ENCODE data around the gene RPL5.
A peak's percentile ranks its signal among the peaks of the same experiment; 100 is the strongest.
"Not testable (repeated sequence)": the region's sequence is repeated elsewhere in the genome, so short reads cannot be mapped to it uniquely, and the experiment has no call there.

The RPL5 gene

GRCh38 chr1:92831762-92832536 lies at the start of gene RPL5:
Gene RPL5 (plus strand): TSS chr1:92832040. CDS start chr1:92832115, 75 bp downstream.
- DNase-seq = peak; percentile 69

GRCh38 chr1:92783550-92783949 lies 48.3 kb upstream of the RPL5 start:
- not testable (repeated sequence) for DNase-seq

DNA sequence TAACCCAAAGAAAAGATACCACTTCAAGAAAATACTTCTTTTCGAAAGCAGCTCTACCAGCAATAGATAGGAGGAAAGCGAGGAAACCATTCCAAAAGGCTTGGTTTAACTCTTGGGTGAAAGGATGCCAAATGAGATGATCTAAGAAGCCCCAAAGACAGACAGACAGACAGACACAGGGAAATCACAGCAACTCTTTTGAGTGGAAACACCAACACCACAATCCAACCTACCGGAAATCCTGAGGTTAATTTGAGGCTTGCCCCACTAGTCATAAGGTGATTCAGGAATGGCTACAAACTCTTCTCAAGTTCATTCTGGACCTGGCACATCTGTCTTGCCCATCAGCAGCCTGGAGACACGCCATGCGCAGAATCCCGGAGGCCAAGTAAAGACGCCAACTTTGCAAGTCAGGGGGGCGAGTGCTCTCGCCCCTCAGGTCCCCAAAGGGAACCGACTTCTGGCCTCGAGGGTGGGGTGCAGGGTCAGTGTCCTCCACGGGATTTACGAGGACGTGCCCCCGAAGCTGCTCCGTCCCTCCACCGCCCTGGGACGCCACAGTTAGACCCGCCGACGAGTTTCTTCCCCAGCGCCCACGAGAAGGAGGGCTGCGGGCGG lies 47.7 kb upstream of the RPL5 start:
- no peak for DNase-seq

GRCh38 chr1:92784639-92785500 lies 47.0 kb upstream of the RPL5 start, which contains the start of gene EVI5:
Gene EVI5 (minus strand): TSS chr1:92785108. CDS start chr1:92736546, 48,562 bp downstream.
- DNase-seq = peak; percentile 90

GRCh38 chr1:92786111-92786901 lies 45.5 kb upstream of the RPL5 start:
- DNase-seq = no peak

DNA sequence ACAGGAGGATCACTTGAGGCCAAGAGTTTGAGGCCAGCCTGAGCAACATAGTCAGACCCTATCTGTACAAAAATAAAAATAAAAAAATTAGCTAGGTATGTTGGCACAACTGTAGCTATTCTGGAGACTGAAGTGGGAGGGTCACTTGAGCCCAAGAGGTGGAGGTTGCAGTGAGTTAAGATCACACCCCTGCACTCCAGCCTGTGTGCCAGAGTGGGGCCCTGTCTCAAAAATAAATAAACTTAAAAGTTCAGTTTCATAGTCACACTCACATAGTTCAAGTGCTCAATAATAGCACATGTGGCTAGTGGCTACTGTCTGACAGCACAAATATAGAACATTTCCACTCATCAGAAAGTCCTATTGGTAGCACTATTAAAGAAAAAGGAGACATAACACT lies 41.8 kb upstream of the RPL5 start:
- no peak for DNase-seq

DNA sequence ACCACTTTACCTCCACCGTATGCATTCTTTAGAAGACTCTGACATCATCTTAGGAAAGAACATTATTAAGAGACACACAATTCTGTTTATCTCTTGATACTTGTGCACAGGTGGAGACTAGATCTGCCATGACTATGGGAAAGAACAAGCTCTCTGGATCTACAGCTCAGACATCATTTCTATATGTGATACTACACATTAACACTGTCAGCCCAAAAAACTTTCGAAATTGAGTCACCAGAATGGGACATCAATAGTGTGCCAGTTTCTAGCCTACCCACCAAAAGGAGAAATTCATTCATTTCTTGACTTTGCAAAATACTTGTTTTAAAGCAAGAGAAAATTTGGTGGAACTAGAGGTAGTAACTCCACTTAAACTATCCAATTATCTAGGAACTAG lies 41.0 kb upstream of the RPL5 start:
- no peak for DNase-seq

- peak; percentile 34 for DNase-seq
Measured at GRCh38 chr1:92791487-92792066, 40.3 kb upstream of the RPL5 start.

DNA sequence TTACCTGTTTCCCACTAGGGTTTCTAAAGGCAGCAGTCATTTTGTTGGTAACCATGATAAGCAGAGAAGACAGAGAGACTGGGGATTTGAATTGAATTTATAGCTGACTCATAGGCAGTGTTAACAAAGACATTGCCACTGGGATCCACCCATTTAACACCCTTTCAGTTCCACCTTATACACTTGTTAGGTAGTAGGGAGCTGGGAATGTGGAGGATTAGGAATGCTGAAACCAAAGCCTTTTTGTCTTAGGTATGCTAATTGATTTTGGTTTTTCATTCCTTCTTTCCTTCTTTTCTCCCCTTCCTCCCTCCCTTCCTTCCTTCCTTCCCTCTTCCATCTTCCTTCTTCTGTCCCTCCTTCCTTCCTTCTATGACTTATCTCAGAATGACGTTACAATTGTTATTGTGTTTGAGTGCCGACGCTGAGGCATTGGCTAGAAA lies 39.5 kb upstream of the RPL5 start:
- DNase-seq = no peak

- no peak for DNase-seq
Measured at GRCh38 chr1:92795166-92795565, 36.7 kb upstream of the RPL5 start.

- DNase-seq = no peak
Measured at GRCh38 chr1:92797297-92797696, 34.5 kb upstream of the RPL5 start.

GRCh38 chr1:92797961-92798360 lies 33.9 kb upstream of the RPL5 start:
- DNase-seq = no peak

- no peak for DNase-seq
Measured at GRCh38 chr1:92803140-92803887, 28.5 kb upstream of the RPL5 start.

DNA sequence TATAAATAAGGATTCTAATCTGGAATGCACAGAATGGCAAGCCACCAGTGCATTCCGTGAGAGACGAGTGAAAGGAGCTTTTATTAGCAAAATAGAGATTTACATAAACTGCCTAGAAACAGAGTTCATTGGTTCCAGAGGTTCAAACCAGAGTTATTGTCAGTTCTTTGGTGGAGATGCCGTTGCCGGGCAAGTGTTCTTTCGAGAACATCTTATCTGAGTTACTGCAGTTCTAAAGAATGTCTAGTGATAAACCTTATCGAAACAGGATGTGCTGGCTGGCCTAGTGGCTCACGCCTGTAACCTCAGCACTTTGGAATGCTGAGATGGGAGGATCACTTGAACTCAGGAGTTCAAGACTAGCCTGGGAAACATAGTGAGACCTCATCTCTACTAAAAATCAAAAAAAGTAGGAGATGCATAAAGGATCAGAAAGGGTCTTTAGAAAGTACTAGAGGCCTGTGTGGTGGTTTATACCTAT lies 27.1 kb upstream of the RPL5 start:
- no peak for DNase-seq

DNA sequence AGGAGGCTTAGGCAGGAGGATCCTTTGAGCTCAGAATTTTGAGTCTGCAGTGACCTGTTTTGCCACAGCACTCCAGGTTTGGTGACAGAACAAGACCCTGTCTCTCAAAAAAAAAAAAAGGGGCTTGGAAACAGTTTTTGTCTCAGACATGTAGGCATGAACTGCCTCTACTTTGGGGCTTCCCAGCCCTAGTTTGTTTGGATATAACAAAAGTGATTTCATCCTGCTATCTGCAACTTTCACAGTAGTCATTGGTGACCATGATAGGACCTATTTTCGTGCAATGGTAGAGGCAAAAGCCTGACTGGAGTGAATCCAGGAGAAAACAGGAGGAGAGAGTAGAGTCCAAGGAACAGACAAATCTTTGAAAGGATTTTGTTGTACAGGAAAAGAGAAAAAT lies 26.6 kb upstream of the RPL5 start:
- no peak for DNase-seq

DNA sequence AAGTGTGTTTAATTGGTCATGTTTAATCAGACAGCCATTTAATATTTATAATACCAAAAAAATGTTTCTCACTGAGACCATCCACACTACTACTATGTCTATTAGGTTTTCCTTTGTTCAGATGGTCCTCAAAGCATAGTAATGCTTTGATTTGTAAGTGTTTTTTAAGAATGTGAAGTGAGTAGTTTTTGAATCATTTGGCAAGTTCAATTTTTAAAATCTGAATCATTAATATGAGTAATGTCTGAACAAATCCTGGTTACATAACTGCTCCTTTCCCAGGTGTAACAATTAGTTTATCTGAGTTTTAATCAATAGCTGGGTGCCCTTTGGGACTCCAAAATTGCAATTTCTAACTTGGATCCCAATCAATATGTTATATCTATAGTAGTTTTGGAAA lies 23.5 kb upstream of the RPL5 start:
- DNase-seq = no peak

DNA sequence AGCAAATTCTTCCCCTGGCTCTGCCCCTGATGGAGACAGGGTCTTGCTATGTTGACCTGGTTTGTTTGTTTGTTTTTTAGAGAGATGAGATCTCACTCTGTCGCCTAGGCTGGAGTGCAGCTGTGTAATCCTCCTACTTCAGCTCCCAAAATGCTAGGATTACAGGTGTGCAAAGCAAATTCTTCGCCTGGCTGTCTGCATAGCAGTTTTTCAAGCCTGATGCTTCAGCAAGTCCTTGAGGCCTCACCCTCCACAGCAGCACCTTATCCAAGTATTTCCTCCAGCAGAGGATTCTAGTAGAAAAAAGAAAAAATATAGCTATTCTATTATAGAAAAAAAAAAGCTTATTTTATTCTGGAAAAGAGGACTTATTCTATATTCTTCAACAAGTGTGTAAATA lies 15.1 kb upstream of the RPL5 start:
- DNase-seq = no peak

DNA sequence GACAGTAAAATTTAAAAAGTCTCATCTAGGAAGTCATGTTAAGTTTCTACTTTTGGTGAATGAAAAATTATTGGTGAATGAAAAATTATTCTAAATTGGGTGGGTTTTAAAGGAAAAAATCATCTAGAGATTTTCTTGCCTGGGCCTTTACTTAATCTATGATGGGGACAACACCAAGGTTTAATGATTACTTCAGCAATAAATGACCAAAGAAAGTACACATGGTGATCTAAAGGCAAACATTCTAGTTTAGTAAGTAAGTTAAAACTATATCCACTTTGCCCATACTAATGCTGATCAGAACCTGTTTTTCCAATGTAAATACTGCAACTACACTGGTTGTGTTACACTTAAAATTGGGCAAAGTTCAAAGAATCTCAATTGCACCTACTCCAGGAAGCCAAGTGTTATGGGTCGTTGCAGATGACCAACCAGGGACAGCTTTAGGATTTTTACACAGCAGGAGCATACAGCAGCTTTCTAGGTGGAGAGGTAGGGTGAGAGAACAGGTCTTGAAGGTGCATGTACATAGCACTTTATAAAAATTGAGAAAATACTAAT lies 14.6 kb upstream of the RPL5 start:
- no peak for DNase-seq

DNA sequence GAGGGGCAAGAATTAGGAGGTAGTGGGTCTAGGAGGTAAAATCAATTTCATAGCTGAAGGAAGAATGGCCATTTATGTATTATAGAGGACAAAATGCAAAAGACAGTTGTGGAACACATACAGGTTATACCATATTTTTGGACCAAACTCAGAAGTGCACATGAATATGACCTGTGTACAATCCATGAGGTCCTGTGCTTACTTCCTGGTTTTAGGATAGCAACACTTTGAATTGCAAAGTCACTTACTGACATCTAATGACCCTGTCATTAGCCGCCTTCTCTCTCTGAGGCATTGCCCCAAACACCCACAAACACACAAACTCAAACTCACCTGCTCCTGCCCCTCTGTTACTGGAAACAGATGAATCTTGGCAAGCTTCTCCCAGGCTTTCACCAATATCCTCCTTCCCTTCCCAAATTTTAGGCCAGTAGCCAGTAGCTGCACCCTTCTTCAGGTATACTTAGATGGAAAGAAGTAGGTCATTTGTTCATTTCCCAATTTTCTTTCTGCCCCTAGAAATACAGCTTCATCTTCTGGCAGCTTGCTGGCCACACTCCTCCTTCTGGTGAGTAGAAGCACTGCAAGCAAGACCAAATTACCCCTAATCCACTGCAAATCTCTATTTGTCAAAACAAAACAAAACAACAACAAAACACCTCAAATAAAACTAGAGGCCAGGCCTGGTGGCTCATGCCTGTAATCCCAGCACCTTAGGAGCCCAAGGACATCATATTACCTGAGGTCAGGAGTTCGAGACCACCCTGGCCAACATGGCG lies 13.7 kb upstream of the RPL5 start:
- no peak for DNase-seq

GRCh38 chr1:92820024-92820423 lies 11.8 kb upstream of the RPL5 start:
- DNase-seq = no peak
